Skin epidermis (tissue), 12 donors: Measurements from ENCODE around the gene CHRM5.
"Not testable (repeated sequence)": the region's sequence is repeated elsewhere in the genome, so short reads cannot be mapped to it uniquely, and the experiment has no call there.

ENCODE experiments used
- H3K27ac ChIP-seq, 21 experiments: fragments of 200-600 bp; sonication (generic) in 11 of 21; one replicate each; pipeline ENCODE4 v1.5.0; 2020; ENCODE audit warnings: mild to moderate bottlenecking in 3 of 21, inconsistent platforms in 2 of 21, moderate library complexity in 2 of 21
- H3K4me3 ChIP-seq, 7 experiments: fragments of 200-600 bp; sonication (generic) in 2 of 7; one replicate each; pipeline ENCODE4 v1.5.0; 2020; ENCODE audit warnings: inconsistent platforms in 2 of 7, mild to moderate bottlenecking in 2 of 7, moderate library complexity in 1 of 7

The CHRM5 gene

GRCh38 chr15:34038023-34038870 lies 70.0 kb downstream of the CHRM5 start:
- Histone ChIP-seq H3K27ac (peak overlapping the region; percentile 78 to 97 (median 90)), H3K4me3 (peak overlapping the region; percentile 48 to 83 (median 65))

- peak within 1 kb of the TSS; percentile 48 to 83 (median 65) for H3K4me3 ChIP-seq
- peak within 1 kb of the TSS; percentile 78 to 97 (median 90) for H3K27ac ChIP-seq
Observed at GRCh38 chr15:34038871-34039789, 70.8 kb downstream of the CHRM5 start, which contains the start of gene AVEN. Gene AVEN (minus strand): TSS chr15:34039204. CDS start chr15:34039046, 158 bp downstream.

- H3K4me3 ChIP-seq, result peak overlapping the region in 2 of 7 experiments; percentile 48 to 62
Observed at GRCh38 chr15:34039790-34040113, 71.5 kb downstream of the CHRM5 start.

GRCh38 chr15:34043391-34043790 lies 75.1 kb downstream of the CHRM5 start:
- Histone ChIP-seq H3K27ac (peak overlapping the region in 1 of 21 experiments; percentile 30), H3K4me3 (no peak overlapping the region)

More at GRCh38 chr15:34039790-34040113, 71.5 kb downstream of the CHRM5 start:
- H3K27ac ChIP-seq, result peak overlapping the region in 4 of 21 experiments; percentile 91 to 97 (median 95)

GRCh38 chr15:34043813-34044212 lies 75.5 kb downstream of the CHRM5 start:
- Histone ChIP-seq H3K27ac (no peak overlapping the region), H3K4me3 (no peak overlapping the region)

GRCh38 chr15:34046471-34047145 lies 78.3 kb downstream of the CHRM5 start:
- no peak overlapping the region for H3K27ac ChIP-seq
- H3K4me3 ChIP-seq, result no peak overlapping the region

GRCh38 chr15:34047893-34048775 lies 79.8 kb downstream of the CHRM5 start:
- Histone ChIP-seq H3K27ac (peak overlapping the region in 4 of 21 experiments; percentile 17 to 43 (median 38)), H3K4me3 (no peak overlapping the region)

GRCh38 chr15:34049112-34049511 lies 80.8 kb downstream of the CHRM5 start:
- Histone ChIP-seq H3K27ac (peak overlapping the region in 1 of 21 experiments; percentile 42), H3K4me3 (no peak overlapping the region)

- not testable (repeated sequence) for H3K4me3 ChIP-seq, H3K27ac ChIP-seq
Observed at GRCh38 chr15:34050385-34050784, 82.1 kb downstream of the CHRM5 start.

- Histone ChIP-seq H3K27ac (no peak overlapping the region), H3K4me3 (no peak overlapping the region)
Observed at GRCh38 chr15:34054081-34054707, 85.9 kb downstream of the CHRM5 start.

- peak overlapping the region in 2 of 21 experiments; percentile 23 to 26 for H3K27ac ChIP-seq
- H3K4me3 ChIP-seq, result no peak overlapping the region
Observed at GRCh38 chr15:34055868-34056595, 87.7 kb downstream of the CHRM5 start.

GRCh38 chr15:34056911-34057310 lies 88.6 kb downstream of the CHRM5 start:
- no peak overlapping the region for H3K27ac ChIP-seq
- no peak overlapping the region for H3K4me3 ChIP-seq

GRCh38 chr15:34059476-34059875 lies 91.2 kb downstream of the CHRM5 start:
- no peak overlapping the region for H3K4me3 ChIP-seq
- no peak overlapping the region for H3K27ac ChIP-seq

- H3K4me3 ChIP-seq, result no peak overlapping the region
- H3K27ac ChIP-seq, result no peak overlapping the region
Observed at GRCh38 chr15:34059946-34060345, 91.6 kb downstream of the CHRM5 start.

GRCh38 chr15:34064438-34064837 lies 96.1 kb downstream of the CHRM5 start:
- peak overlapping the region in 5 of 21 experiments; percentile 1 to 64 (median 48) for H3K27ac ChIP-seq
- no peak overlapping the region for H3K4me3 ChIP-seq

- H3K4me3 ChIP-seq, result no peak overlapping the region
- H3K27ac ChIP-seq, result peak overlapping the region in 10 of 21 experiments; percentile 1 to 64 (median 28)
Observed at GRCh38 chr15:34065261-34065660, 97.0 kb downstream of the CHRM5 start.

- Histone ChIP-seq H3K4me3 (no peak overlapping the region), H3K27ac (peak overlapping the region in 11 of 21 experiments; percentile 13 to 79 (median 53))
Observed at GRCh38 chr15:34065941-34066340, 97.6 kb downstream of the CHRM5 start.

- H3K27ac ChIP-seq, result no peak overlapping the region
- H3K4me3 ChIP-seq, result no peak overlapping the region
Observed at GRCh38 chr15:34070003-34070402, 101.7 kb downstream of the CHRM5 start.
